H9 (cell line): ENCODE measurements around the gene LUZP1. TPM values are rescaled to one million over a fixed set of nuclear protein-coding genes. Genes with fewer than 3 reads are reported as not detected.

ENCODE experiments used
- DNase-seq: peaks from one replicate; pipeline ENCODE4 v3.0.0-alpha.2; 2017
- H2AFZ ChIP-seq: one replicate; pipeline ENCODE4 v1.6.1; 2013; ENCODE audit warnings: mild to moderate bottlenecking, low read length, control low read depth, moderate library complexity
- H2AK5ac ChIP-seq: 2 replicates; pipeline ENCODE4 v1.6.1; 2013; ENCODE audit warnings: low read length, control low read depth, mixed read lengths; ENCODE audit not compliant: insufficient read length
- H2BK120ac ChIP-seq: one replicate; pipeline ENCODE4 v1.6.1; 2013; ENCODE audit warnings: low read depth, mild to moderate bottlenecking, low read length, control low read depth, inconsistent platforms; ENCODE audit not compliant: poor library complexity, severe bottlenecking
- H2BK12ac ChIP-seq: 2 replicates; pipeline ENCODE4 v1.6.1; 2013; ENCODE audit warnings: low read length, control low read depth, mixed read lengths, low read depth; ENCODE audit not compliant: insufficient read length
- H2BK15ac ChIP-seq: 2 replicates; pipeline ENCODE4 v1.6.1; 2013; ENCODE audit warnings: low read depth, low read length, control low read depth
- H2BK20ac ChIP-seq: one replicate; pipeline ENCODE4 v1.6.1; 2013; ENCODE audit warnings: low read depth, mild to moderate bottlenecking, low read length, control low read depth, inconsistent platforms; ENCODE audit not compliant: poor library complexity, severe bottlenecking
- H2BK5ac ChIP-seq: 2 replicates; pipeline ENCODE4 v1.6.1; 2013; ENCODE audit warnings: low read length, control low read depth, mixed read lengths; ENCODE audit not compliant: insufficient read length
- H3K14ac ChIP-seq: 2 replicates; pipeline ENCODE4 v1.6.1; 2013; ENCODE audit warnings: low read length, control low read depth; ENCODE audit not compliant: insufficient read depth
- H3K18ac ChIP-seq: 2 replicates; pipeline ENCODE4 v1.6.1; 2013; ENCODE audit warnings: low read depth, mild to moderate bottlenecking, mixed read lengths, low read length, control low read depth; ENCODE audit not compliant: insufficient read length
- H3K23ac ChIP-seq: 2 replicates; pipeline ENCODE4 v1.6.1; 2013; ENCODE audit warnings: low read length, control low read depth, mixed read lengths, low read depth; ENCODE audit not compliant: insufficient read length
- H3K23me2 ChIP-seq: 2 replicates; pipeline ENCODE4 v1.6.1; 2013; ENCODE audit warnings: low read depth, mild to moderate bottlenecking, mixed read lengths, low read length, control low read depth; ENCODE audit not compliant: insufficient read length, poor library complexity, severe bottlenecking
- H3K27ac ChIP-seq: 2 replicates; pipeline ENCODE4 v1.5.1; 2013; ENCODE audit warnings: low read length, control low read depth, mixed read lengths, low read depth; ENCODE audit not compliant: insufficient read length
- H3K27me3 ChIP-seq: 2 replicates; pipeline ENCODE4 v1.6.1; 2013; ENCODE audit warnings: low read length, control low read depth, inconsistent platforms; ENCODE audit not compliant: insufficient read depth
- H3K4ac ChIP-seq: 2 replicates; pipeline ENCODE4 v1.6.1; 2013; ENCODE audit warnings: low read depth, mild to moderate bottlenecking, control low read depth, inconsistent platforms, low read length, moderate library complexity
- H3K4me1 ChIP-seq: 2 replicates; pipeline ENCODE4 v1.6.1; 2013; ENCODE audit warnings: low read length, control low read depth, inconsistent platforms; ENCODE audit not compliant: insufficient read depth
- H3K4me2 ChIP-seq: 2 replicates; pipeline ENCODE4 v1.6.1; 2013; ENCODE audit warnings: low read length, control low read depth, mixed read lengths; ENCODE audit not compliant: insufficient read length, insufficient read depth
- H3K56ac ChIP-seq: 2 replicates; pipeline ENCODE4 v1.6.1; 2013; ENCODE audit warnings: low read depth, mild to moderate bottlenecking, mixed read lengths, low read length, control low read depth; ENCODE audit not compliant: insufficient read length
- H3K79me1 ChIP-seq: 2 replicates; pipeline ENCODE4 v1.6.1; 2013; ENCODE audit warnings: low read depth, mild to moderate bottlenecking, moderate library complexity, low read length, control low read depth, inconsistent platforms; ENCODE audit not compliant: insufficient read depth, poor library complexity, severe bottlenecking
- H3K79me2 ChIP-seq: 2 replicates; pipeline ENCODE4 v1.6.1; 2013; ENCODE audit warnings: low read length, control low read depth, inconsistent platforms; ENCODE audit not compliant: insufficient read depth
- H3K9ac ChIP-seq: 2 replicates; pipeline ENCODE4 v1.6.1; 2013; ENCODE audit warnings: low read length, control low read depth, mixed read lengths; ENCODE audit not compliant: insufficient read length; ENCODE audit errors: extremely low read depth
- H3K9me3 ChIP-seq: one replicate; pipeline ENCODE4 v1.6.1; 2013; ENCODE audit warnings: low read depth, low read length, inconsistent platforms; ENCODE audit not compliant: control insufficient read depth
- H3T11ph ChIP-seq: one replicate; pipeline ENCODE4 v1.6.1; 2013; ENCODE audit warnings: mild to moderate bottlenecking, low read length, control low read depth, inconsistent platforms
- H4K20me1 ChIP-seq: one replicate; pipeline ENCODE4 v1.6.1; 2013; ENCODE audit not compliant: control insufficient read depth, insufficient read length, insufficient read depth
- H4K5ac ChIP-seq: 2 replicates; pipeline ENCODE4 v1.6.1; 2013; ENCODE audit warnings: low read depth, mild to moderate bottlenecking, mixed read lengths, low read length, control low read depth; ENCODE audit not compliant: insufficient read length
- H4K8ac ChIP-seq: replicated peaks from 2 replicates; pipeline ENCODE4 v1.6.1; 2013; ENCODE audit warnings: low read length, control low read depth, mixed read lengths, low read depth; ENCODE audit not compliant: insufficient read length
- H4K91ac ChIP-seq: 2 replicates; pipeline ENCODE4 v1.6.1; 2013; ENCODE audit warnings: low read depth, mild to moderate bottlenecking, moderate library complexity, mixed read lengths, low read length, control low read depth; ENCODE audit not compliant: insufficient read length
- H3K27ac Mint-ChIP-seq, 3 experiments: 2 replicates in 2 of 3; 3 replicates in 1 of 3; pipeline ENCODE4 v1.8.0; 2020 to 2021; ENCODE audit warnings: mixed read lengths in 3 of 3, mild to moderate bottlenecking in 1 of 3, moderate library complexity in 1 of 3
- H3K27me3 Mint-ChIP-seq: 2 replicates; pipeline ENCODE4 v1.8.0; 2021; ENCODE audit warnings: low read depth, mild to moderate bottlenecking, moderate library complexity, mixed read lengths
- H3K36me3 Mint-ChIP-seq, 3 experiments: 2 replicates in 2 of 3; 3 replicates in 1 of 3; pipeline ENCODE4 v1.8.0; 2020 to 2021; ENCODE audit warnings: low read depth in 3 of 3, mixed read lengths in 3 of 3; ENCODE audit not compliant: insufficient read depth in 1 of 3
- H3K4me1 Mint-ChIP-seq, 2 experiments: 2 replicates each; pipeline ENCODE4 v1.8.0; 2020; ENCODE audit warnings: mixed read lengths in 2 of 2
- H3K4me3 Mint-ChIP-seq, 2 experiments: 2 replicates in 1 of 2; 3 replicates in 1 of 2; pipeline ENCODE4 v1.8.0; 2020 to 2021; ENCODE audit warnings: mild to moderate bottlenecking in 2 of 2, mixed read lengths in 2 of 2, moderate library complexity in 1 of 2
- H3K9me3 Mint-ChIP-seq, 2 experiments: 2 replicates in 1 of 2; 3 replicates in 1 of 2; pipeline ENCODE4 v1.8.0; 2020; ENCODE audit warnings: mild to moderate bottlenecking in 2 of 2, mixed read lengths in 2 of 2, moderate library complexity in 1 of 2
- CTCF ChIP-seq: fragments of 200-600 bp; sonication (generic); conservative IDR thresholded peaks from 3 replicates; pipeline ENCODE4 v1.8.0; 2021; ENCODE audit warnings: antibody characterized with exemption, mild to moderate bottlenecking
- WGBS: extraction: QIAGEN DNeasy Blood & Tissue Kit; methylation state at CpG from one replicate; pipeline ENCODE4 v1.1.7; 2013; ENCODE audit warnings: missing lambda C conversion rate, low lambda C conversion rate, mixed read lengths; ENCODE audit not compliant: insufficient read length; ENCODE audit errors: extremely low coverage; 5-methylcytosine and 5-hydroxymethylcytosine counted together
- total RNA-seq: library from RNA; stranded (reverse); gene quantifications from 2 replicates; pipeline ENCODE4 v1.2.1, GENCODE V29; 2021

Gene LUZP1
- total RNA-seq, 1 experiment from 2014 or later = 48.2 TPM

- H3K9ac ChIP-seq = no peak overlapping the region
- H3K36me3 Mint-ChIP-seq = peaks cover 0 to 11% (median 0%) of the 10 kb centered on the region in 3 experiments; a peak in 1 of 7 replicates
- no peak overlapping the region for H3K14ac ChIP-seq
- H2BK5ac ChIP-seq = no peak overlapping the region
- H4K5ac ChIP-seq = no peak overlapping the region
- no peaks in the 10 kb centered on the region for H3K9me3 Mint-ChIP-seq
- no peak overlapping the region for H3K4me3 Mint-ChIP-seq
- H3K4me1 ChIP-seq = no peaks in the 10 kb centered on the region
- H2AK5ac ChIP-seq = no peak overlapping the region
- no peak overlapping the region for H3K4me2 ChIP-seq
- peaks cover 3% of the 10 kb centered on the region for H3K79me1 ChIP-seq
- H3K56ac ChIP-seq = no peak overlapping the region
- no peak overlapping the region for H4K8ac ChIP-seq
- no peaks in the 10 kb centered on the region for H3K9me3 ChIP-seq
- H4K20me1 ChIP-seq = peaks cover 2% of the 10 kb centered on the region
- H3K27me3 Mint-ChIP-seq = no peaks in the 10 kb centered on the region
- no peak overlapping the region for H3T11ph ChIP-seq
- H3K23ac ChIP-seq = no peak overlapping the region
- H2AFZ ChIP-seq = no peak overlapping the region
- TF ChIP-seq CTCF = no peak
- no peak overlapping the region for H4K91ac ChIP-seq
- no peak overlapping the region for H2BK15ac ChIP-seq
- H3K27me3 ChIP-seq = no peaks in the 10 kb centered on the region
- H2BK12ac ChIP-seq = no peak overlapping the region
- H3K23me2 ChIP-seq = no peaks in the 10 kb centered on the region
- peaks cover 25% of the 10 kb centered on the region; the same call in 1 of the 2 replicates for H3K79me2 ChIP-seq
- H3K27ac ChIP-seq = no peak overlapping the region
- H3K27ac Mint-ChIP-seq = no peak overlapping the region
- no peak overlapping the region for H2BK20ac ChIP-seq
- no peak overlapping the region for H3K4ac ChIP-seq
- H2BK120ac ChIP-seq = no peak overlapping the region
- no peak overlapping the region for H3K18ac ChIP-seq
- H3K4me1 Mint-ChIP-seq = peaks cover 8 to 17% of the 10 kb centered on the region in 2 experiments
- WGBS = no CpG with 5 or more reads among the region's 2 CpGs
- DNase-seq = no peak
Measured at GRCh38 chr1:23150125-23150524, 18.5 kb downstream of the LUZP1 start.
